Adrenal gland (tissue), 5 donors: ENCODE data around the gene DENND6B.
"Not testable (repeated sequence)": the region's sequence is repeated elsewhere in the genome, so short reads cannot be mapped to it uniquely, and the experiment has no call there.

Source experiments
- POLR2A ChIP-seq, 2 donors: fragments of 450-650 bp; IDR thresholded peaks; one replicate each; pipeline ENCODE4 v1.6.1; 2017; ENCODE audit warnings: antibody characterized with exemption in 2 of 2, mild to moderate bottlenecking in 2 of 2, moderate library complexity in 1 of 2
- TF ChIP-seq, protein P1 (sequence below), 6 experiments: fragments of 450-650 bp in 4 of 6; fragments of 200-600 bp in 2 of 6; sonication (generic) in 1 of 6; IDR thresholded peaks; 1 replicate in 5 of 6; 2 replicates in 1 of 6; pipeline versions ENCODE4 v1.5.1 to v1.8.0; 2016 to 2021; ENCODE audit warnings: antibody characterized with exemption in 6 of 6, mild to moderate bottlenecking in 2 of 6, moderate library complexity in 1 of 6
- donor health status: DM: no; HTN: no; CAD: no.

DNA sequence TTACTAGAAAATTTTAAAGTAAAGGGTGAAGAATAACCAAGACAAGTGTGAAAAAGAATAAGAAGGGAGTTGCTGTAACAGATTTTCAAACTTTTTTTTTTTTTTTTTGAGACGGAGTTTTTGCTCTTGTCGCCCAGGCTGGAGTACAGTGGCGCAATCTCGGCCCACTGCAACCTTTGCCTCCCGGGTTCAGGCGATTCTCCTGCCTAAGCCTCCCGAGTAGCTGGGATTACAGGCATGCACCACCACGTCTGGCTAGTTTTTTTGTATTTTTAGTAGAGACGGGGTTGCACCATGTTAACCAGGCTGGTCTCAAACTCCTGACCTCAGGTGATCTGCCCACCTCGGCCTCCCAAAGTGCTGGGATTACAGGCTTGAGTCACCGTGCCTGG lies 37.0 kb upstream of the DENND6B start:
- TF ChIP-seq POLR2A (IDR thresholded peaks at IDR 0.05): not testable (repeated sequence)
- TF ChIP-seq, protein P1, sequence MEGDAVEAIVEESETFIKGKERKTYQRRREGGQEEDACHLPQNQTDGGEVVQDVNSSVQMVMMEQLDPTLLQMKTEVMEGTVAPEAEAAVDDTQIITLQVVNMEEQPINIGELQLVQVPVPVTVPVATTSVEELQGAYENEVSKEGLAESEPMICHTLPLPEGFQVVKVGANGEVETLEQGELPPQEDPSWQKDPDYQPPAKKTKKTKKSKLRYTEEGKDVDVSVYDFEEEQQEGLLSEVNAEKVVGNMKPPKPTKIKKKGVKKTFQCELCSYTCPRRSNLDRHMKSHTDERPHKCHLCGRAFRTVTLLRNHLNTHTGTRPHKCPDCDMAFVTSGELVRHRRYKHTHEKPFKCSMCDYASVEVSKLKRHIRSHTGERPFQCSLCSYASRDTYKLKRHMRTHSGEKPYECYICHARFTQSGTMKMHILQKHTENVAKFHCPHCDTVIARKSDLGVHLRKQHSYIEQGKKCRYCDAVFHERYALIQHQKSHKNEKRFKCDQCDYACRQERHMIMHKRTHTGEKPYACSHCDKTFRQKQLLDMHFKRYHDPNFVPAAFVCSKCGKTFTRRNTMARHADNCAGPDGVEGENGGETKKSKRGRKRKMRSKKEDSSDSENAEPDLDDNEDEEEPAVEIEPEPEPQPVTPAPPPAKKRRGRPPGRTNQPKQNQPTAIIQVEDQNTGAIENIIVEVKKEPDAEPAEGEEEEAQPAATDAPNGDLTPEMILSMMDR (IDR thresholded peaks at IDR 0.05): not testable (repeated sequence)
